CD4-positive, alpha-beta T cell treated with Interleukin-2 at 100 ng/mL for 4 hours (primary cell): ENCODE results near the gene ARHGAP32.

ENCODE experiments used
- DNase-seq: peaks from one replicate; pipeline ENCODE4 v3.0.0-alpha.2; 2020; ENCODE audit warnings: low spot score

The ARHGAP32 gene

GRCh38 chr11:128953151-128953550, 239.0 kb downstream of the ARHGAP32 start:
- no peak for DNase-seq

- no peak for DNase-seq
These were observed 242.2 kb downstream of the ARHGAP32 start for GRCh38 chr11:128949791-128950454.

GRCh38 chr11:128948583-128948982, 243.5 kb downstream of the ARHGAP32 start:
- DNase-seq, result no peak

GRCh38 chr11:128947773-128948172, 244.4 kb downstream of the ARHGAP32 start:
- DNase-seq, result no peak

GRCh38 chr11:128946648-128947047, 245.5 kb downstream of the ARHGAP32 start:
- DNase-seq, result no peak

- DNase-seq, result no peak
These were observed 248.6 kb downstream of the ARHGAP32 start for GRCh38 chr11:128943428-128943976.

GRCh38 chr11:128942817-128943427, 249.2 kb downstream of the ARHGAP32 start, which contains the start of gene TP53AIP1:
Gene TP53AIP1, minus strand, starts transcription at chr11:128942871. Its CDS starts 5,053 bp downstream, at chr11:128937818.
- no peak for DNase-seq

- DNase-seq, result no peak
These were observed 249.9 kb downstream of the ARHGAP32 start for GRCh38 chr11:128942272-128942612.

- DNase-seq, result no peak
These were observed 250.4 kb downstream of the ARHGAP32 start for GRCh38 chr11:128941573-128942271.

GRCh38 chr11:128941110-128941509, 251.0 kb downstream of the ARHGAP32 start:
- no peak for DNase-seq

GRCh38 chr11:128940603-128941002, 251.5 kb downstream of the ARHGAP32 start:
- DNase-seq, result no peak

- no peak for DNase-seq
These were observed 252.0 kb downstream of the ARHGAP32 start for GRCh38 chr11:128940156-128940555.

GRCh38 chr11:128939591-128939990, 252.5 kb downstream of the ARHGAP32 start:
- DNase-seq, result no peak

- no peak for DNase-seq
These were observed 253.8 kb downstream of the ARHGAP32 start for GRCh38 chr11:128938156-128938885.

- DNase-seq, result no peak
These were observed 254.6 kb downstream of the ARHGAP32 start for GRCh38 chr11:128937480-128937879.

- no peak for DNase-seq
These were observed 255.4 kb downstream of the ARHGAP32 start for GRCh38 chr11:128936606-128937251.

- DNase-seq, result no peak
These were observed 257.2 kb downstream of the ARHGAP32 start for GRCh38 chr11:128934926-128935325.

GRCh38 chr11:128934351-128934750, 257.8 kb downstream of the ARHGAP32 start:
- no peak for DNase-seq

GRCh38 chr11:128933481-128934178, 258.5 kb downstream of the ARHGAP32 start:
- no peak for DNase-seq

GRCh38 chr11:128931668-128932067, 260.5 kb downstream of the ARHGAP32 start:
- no peak for DNase-seq

- no peak for DNase-seq
These were observed 261.1 kb downstream of the ARHGAP32 start for GRCh38 chr11:128931066-128931465.
